Heart left ventricle (tissue), 16 donors: ENCODE data around the gene MICAL2. TPM values are rescaled to one million over a fixed set of nuclear protein-coding genes. Genes with fewer than 3 reads are reported as not detected.

Experiments
- ATAC-seq, 4 donors: fragments of 200-7000 bp; cut with Tn5 transposase; one replicate each; pipeline ENCODE4 v1.9.1; 2020 to 2022; ENCODE audit warnings: moderate library complexity in 4 of 4, mild to moderate bottlenecking in 3 of 4, moderate number of reproducible peaks in 1 of 4
- DNase-seq, 5 donors: peaks; one replicate each; pipeline ENCODE4 v3.0.0-alpha.2; 2020
- H3K27ac ChIP-seq, 12 donors: fragments of 200-600 bp; sonication (generic) in 4 of 12; one replicate each; pipeline versions ENCODE4 v1.5.0 to v1.8.0; 2016 to 2022; ENCODE audit warnings: mild to moderate bottlenecking in 2 of 12
- H3K27me3 ChIP-seq, 9 donors: fragments of 200-600 bp; sonication (generic) in 2 of 9; one replicate each; pipeline versions ENCODE4 v1.5.1 to v1.8.0; 2016 to 2022; ENCODE audit warnings: mild to moderate bottlenecking in 3 of 9
- H3K36me3 ChIP-seq, 9 donors: fragments of 200-600 bp; sonication (generic) in 2 of 9; one replicate each; pipeline versions ENCODE4 v1.5.0 to v1.8.0; 2018 to 2022; ENCODE audit warnings: mild to moderate bottlenecking in 2 of 9
- H3K4me1 ChIP-seq, 12 donors: fragments of 200-600 bp; sonication (generic) in 4 of 12; one replicate each; pipeline versions ENCODE4 v1.5.0 to v1.8.0; 2016 to 2022; ENCODE audit warnings: mild to moderate bottlenecking in 3 of 12
- H3K4me3 ChIP-seq, 12 donors: fragments of 200-600 bp; sonication (generic) in 4 of 12; one replicate each; pipeline versions ENCODE4 v1.5.0 to v1.8.0; 2017 to 2022; ENCODE audit warnings: mild to moderate bottlenecking in 9 of 12, moderate library complexity in 4 of 12
- H3K9me3 ChIP-seq, 12 donors: fragments of 200-600 bp; sonication (generic) in 4 of 12; one replicate each; pipeline versions ENCODE4 v1.5.0 to v1.8.0; 2016 to 2022; ENCODE audit warnings: mild to moderate bottlenecking in 1 of 12
- POLR2A ChIP-seq, 2 donors: fragments of 450-650 bp; IDR thresholded peaks; one replicate each; pipeline ENCODE4 v1.6.1; 2017; ENCODE audit warnings: antibody characterized with exemption in 2 of 2, mild to moderate bottlenecking in 2 of 2, moderate library complexity in 2 of 2
- WGBS, 4 donors: extraction: QIAGEN DNeasy Blood & Tissue Kit in 2 of 4; methylation state at CpG; one replicate each; pipeline versions ENCODE4 v1.1.5 to v1.1.7; 2013 to 2018; 5-methylcytosine and 5-hydroxymethylcytosine counted together
- intact Hi-C, 10 donors: fragments of 100-400 bp; cut with DNase I; formaldehyde crosslinking; loops; one replicate each; pipeline versions ENCODE4 v1.11.1 to v1.14.2; 2022
- polyA plus RNA-seq, 2 donors: library from polyadenylated mRNA; stranded (reverse); fragments of 200-250 nt; gene quantifications; one replicate each; pipeline ENCODE4 v1.2.3, GENCODE V29; 2013
- total RNA-seq, 9 donors: library from RNA; depleted of rRNA in 2 of 9; stranded (reverse); fragments of >200 nt in 2 of 9; fragmentation: NEBNext Ultra II Directional in 3 of 9; extraction: Animal tissue kit (Norgen Biotek cat#: 25700) in 3 of 9; gene quantifications; one replicate each; pipeline versions ENCODE4 v1.1.0 to v1.2.4, GENCODE V29; 2016 to 2023
- TF ChIP-seq, protein P1 (sequence below), 12 donors: fragments of 200-600 bp; sonication (generic) in 4 of 12; IDR thresholded peaks; one replicate each; pipeline versions ENCODE4 v1.5.0 to v1.8.0; 2018 to 2022; ENCODE audit warnings: antibody characterized with exemption in 12 of 12, mild to moderate bottlenecking in 5 of 12
- donor health status: ischemic (EF 13 %, LVEDD 7.1; RV severe dilation, severe dysfunction).
- donor health status: healthy with polysubstance abuse.
- donor health status: DM: no; HTN: yes; CAD: no.
- donor health status: DM: no; HTN: no; CAD: no.
- donor health status: ischemic (EF 25% LVEDD 6.9; RV normal size, moderate dysfunction).
- donor health status: ischemic (EF 25% LVEDD 5.7; RV mildly dilated, moderate dysfunction).
- donor health status: healthy.
- donor health status: DM: yes; HTN: yes; CAD: no.
- donor health status: ischemic (EF 35%, LVEDD 5.7; RV mildly dilated, moderate dysfunction).
- donor health status: nonischemic (EF 11% LVEDD 7.7; RV severe dilation, severe dysfunction).
- donor health status: DM: yes; HTN: yes; CAD: no.
- donor health status: PGD.
- donor health status: ischemic (EF 29% LVEDD 5.4; RV normal size, mild dysfunction).
- donor health status: nonischemic (EF 23%, LVEDD 6.1; RV moderate dilation, normal function).

The MICAL2 gene
- total and polyA plus RNA-seq, 11 donors, result 37.6 to 110 (median 86.4) TPM

- DNase-seq (no peak), ATAC-seq (peak in 3 of 4 donors; percentile 40 to 77 (median 41))
- intact Hi-C loops, result no loop called here
- Histone ChIP-seq H3K27ac (peak overlapping the region in 1 of 12 donors; percentile 19), H3K4me3 (no peak overlapping the region), H3K36me3 (no peaks in the 10 kb centered on the region), H3K4me1 (peaks cover 0 to 76% (median 33%) of the 10 kb centered on the region in 12 donors), H3K9me3 (no peaks in the 10 kb centered on the region), H3K27me3 (no peaks in the 10 kb centered on the region)
- TF ChIP-seq, protein P1, sequence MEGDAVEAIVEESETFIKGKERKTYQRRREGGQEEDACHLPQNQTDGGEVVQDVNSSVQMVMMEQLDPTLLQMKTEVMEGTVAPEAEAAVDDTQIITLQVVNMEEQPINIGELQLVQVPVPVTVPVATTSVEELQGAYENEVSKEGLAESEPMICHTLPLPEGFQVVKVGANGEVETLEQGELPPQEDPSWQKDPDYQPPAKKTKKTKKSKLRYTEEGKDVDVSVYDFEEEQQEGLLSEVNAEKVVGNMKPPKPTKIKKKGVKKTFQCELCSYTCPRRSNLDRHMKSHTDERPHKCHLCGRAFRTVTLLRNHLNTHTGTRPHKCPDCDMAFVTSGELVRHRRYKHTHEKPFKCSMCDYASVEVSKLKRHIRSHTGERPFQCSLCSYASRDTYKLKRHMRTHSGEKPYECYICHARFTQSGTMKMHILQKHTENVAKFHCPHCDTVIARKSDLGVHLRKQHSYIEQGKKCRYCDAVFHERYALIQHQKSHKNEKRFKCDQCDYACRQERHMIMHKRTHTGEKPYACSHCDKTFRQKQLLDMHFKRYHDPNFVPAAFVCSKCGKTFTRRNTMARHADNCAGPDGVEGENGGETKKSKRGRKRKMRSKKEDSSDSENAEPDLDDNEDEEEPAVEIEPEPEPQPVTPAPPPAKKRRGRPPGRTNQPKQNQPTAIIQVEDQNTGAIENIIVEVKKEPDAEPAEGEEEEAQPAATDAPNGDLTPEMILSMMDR (IDR thresholded peaks at IDR 0.05), result no peak
- TF ChIP-seq POLR2A (IDR thresholded peaks at IDR 0.05), result no peak
- 64 to 81% (median 68%) methylated on average over 7 of the region's 7 CpGs for WGBS, 4 donors
Observed at GRCh38 chr11:12131943-12132789, 21.8 kb downstream of the MICAL2 start.

- H3K9me3 ChIP-seq, result no peaks in the 10 kb centered on the region
- 93 to 98% (median 97%) methylated on average over 2 of the region's 2 CpGs for WGBS, 4 donors
- no peaks in the 10 kb centered on the region for H3K36me3 ChIP-seq
- ATAC-seq (no peak), DNase-seq (no peak)
- intact Hi-C loops, result no loop called here
- no peak overlapping the region for H3K4me3 ChIP-seq
- H3K4me1 ChIP-seq, result peaks cover 0 to 76% (median 39%) of the 10 kb centered on the region in 12 donors
- peak overlapping the region in 1 of 12 donors; percentile 19 for H3K27ac ChIP-seq
- no peak for TF ChIP-seq POLR2A (IDR thresholded peaks at IDR 0.05)
- TF ChIP-seq, protein P1 (IDR thresholded peaks at IDR 0.05), result no peak
- H3K27me3 ChIP-seq, result no peaks in the 10 kb centered on the region
Observed at GRCh38 chr11:12132790-12133145, 22.4 kb downstream of the MICAL2 start.

DNA sequence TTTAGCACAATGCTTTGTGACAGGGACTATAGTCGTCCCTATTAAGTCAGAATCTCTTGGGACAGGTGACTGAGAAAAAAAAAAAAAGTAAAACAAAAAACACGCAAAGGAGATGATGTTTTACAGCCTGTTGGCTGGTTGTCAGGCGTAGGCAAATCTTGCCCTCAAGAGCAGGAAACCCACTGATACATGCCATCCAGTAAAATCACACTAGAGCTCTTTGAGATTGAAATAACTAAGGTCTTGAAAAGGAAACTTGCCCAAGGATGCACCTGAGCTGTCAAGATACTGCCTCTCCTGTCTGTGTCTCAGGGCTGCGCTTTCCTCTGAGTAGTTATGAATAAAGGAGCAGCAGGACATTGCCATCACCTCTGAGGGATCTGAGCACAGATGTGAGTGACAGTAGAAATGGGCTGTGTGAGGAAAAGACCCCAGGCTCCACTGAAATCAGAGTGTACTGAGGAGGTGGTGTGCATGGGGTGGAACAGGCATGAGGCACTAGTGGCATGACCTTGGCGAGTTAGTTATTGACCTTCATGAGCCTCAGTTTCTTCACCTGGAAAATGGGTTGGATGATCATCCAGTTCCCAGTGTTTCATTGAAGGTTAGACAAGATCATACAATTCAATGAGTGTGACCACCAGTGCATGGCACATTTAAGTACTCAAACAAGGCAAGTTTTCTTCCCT, 23.3 kb downstream of the MICAL2 start:
- WGBS, 4 donors, result 81 to 94% (median 88%) methylated on average over 5 of the region's 5 CpGs
- Histone ChIP-seq H3K36me3 (peaks cover 0 to 5% (median 0%) of the 10 kb centered on the region in 9 donors), H3K9me3 (no peaks in the 10 kb centered on the region), H3K4me1 (peaks cover 0 to 82% (median 48%) of the 10 kb centered on the region in 12 donors), H3K27ac (peak overlapping the region in 2 of 12 donors; percentile 79 to 87), H3K4me3 (no peak overlapping the region), H3K27me3 (no peaks in the 10 kb centered on the region)
- ATAC-seq, result no peak
- intact Hi-C loops, result no loop called here
- no peak for DNase-seq
- TF ChIP-seq, protein P1 (IDR thresholded peaks at IDR 0.05), result no peak
- no peak for TF ChIP-seq POLR2A (IDR thresholded peaks at IDR 0.05)

DNA sequence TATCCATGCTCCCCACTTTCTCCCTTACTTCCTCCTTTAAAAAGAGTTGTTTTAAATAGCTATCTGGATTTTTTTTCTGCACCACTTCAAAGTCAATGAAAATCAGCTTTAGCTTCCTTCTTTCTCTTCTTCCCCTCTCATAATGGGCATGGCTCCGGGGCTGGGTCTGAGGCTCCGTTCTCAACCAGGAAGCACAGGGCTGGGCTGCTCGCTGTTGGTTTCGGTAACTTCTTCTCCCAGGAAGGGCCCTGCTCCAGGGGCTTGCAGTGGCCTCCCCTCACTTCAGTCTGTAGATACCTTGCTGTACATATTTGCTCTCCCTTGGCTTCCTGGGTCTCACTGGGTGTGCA, 23.8 kb downstream of the MICAL2 start:
- peaks cover 0 to 87% (median 53%) of the 10 kb centered on the region in 12 donors for H3K4me1 ChIP-seq
- WGBS, 4 donors, result 80 to 94% (median 85%) methylated on average over 4 of the region's 4 CpGs
- intact Hi-C loops, result no loop called here
- ATAC-seq, result peak in 2 of 4 donors; percentile 17 to 52
- no peak for TF ChIP-seq POLR2A (IDR thresholded peaks at IDR 0.05)
- TF ChIP-seq, protein P1 (IDR thresholded peaks at IDR 0.05), result no peak
- peaks cover 0 to 7% (median 0%) of the 10 kb centered on the region in 9 donors for H3K36me3 ChIP-seq
- H3K4me3 ChIP-seq, result no peak overlapping the region
- peak in 2 of 5 donors; percentile 58 to 77 for DNase-seq
- no peaks in the 10 kb centered on the region for H3K9me3 ChIP-seq
- no peaks in the 10 kb centered on the region for H3K27me3 ChIP-seq
- H3K27ac ChIP-seq, result peak overlapping the region in 2 of 12 donors; percentile 79 to 87
